Liver (tissue), 3 donors: ENCODE results near the gene TMTC1.

ENCODE experiments used
- GABPA ChIP-seq, 2 donors: IDR thresholded peaks in 1 of 2; conservative IDR thresholded peaks in 1 of 2; 2 replicates each; pipeline ENCODE4 v1.6.1; 2016; ENCODE audit warnings: antibody characterized with exemption in 2 of 2, mild to moderate bottlenecking in 1 of 2, moderate library complexity in 1 of 2
- MAX ChIP-seq: IDR thresholded peaks from 2 replicates; pipeline ENCODE4 v1.6.1; 2016; ENCODE audit warnings: antibody characterized with exemption
- TF ChIP-seq, protein P1 (sequence below): fragments of 150-350 bp; IDR thresholded peaks from 2 replicates; pipeline ENCODE4 v1.5.1; 2017; ENCODE audit warnings: improper control_type of control experiment, low read depth, low read length; ENCODE audit not compliant: missing input control
- donor health status: healthy.
- donor health status: healthy.

- TF ChIP-seq, protein P1, sequence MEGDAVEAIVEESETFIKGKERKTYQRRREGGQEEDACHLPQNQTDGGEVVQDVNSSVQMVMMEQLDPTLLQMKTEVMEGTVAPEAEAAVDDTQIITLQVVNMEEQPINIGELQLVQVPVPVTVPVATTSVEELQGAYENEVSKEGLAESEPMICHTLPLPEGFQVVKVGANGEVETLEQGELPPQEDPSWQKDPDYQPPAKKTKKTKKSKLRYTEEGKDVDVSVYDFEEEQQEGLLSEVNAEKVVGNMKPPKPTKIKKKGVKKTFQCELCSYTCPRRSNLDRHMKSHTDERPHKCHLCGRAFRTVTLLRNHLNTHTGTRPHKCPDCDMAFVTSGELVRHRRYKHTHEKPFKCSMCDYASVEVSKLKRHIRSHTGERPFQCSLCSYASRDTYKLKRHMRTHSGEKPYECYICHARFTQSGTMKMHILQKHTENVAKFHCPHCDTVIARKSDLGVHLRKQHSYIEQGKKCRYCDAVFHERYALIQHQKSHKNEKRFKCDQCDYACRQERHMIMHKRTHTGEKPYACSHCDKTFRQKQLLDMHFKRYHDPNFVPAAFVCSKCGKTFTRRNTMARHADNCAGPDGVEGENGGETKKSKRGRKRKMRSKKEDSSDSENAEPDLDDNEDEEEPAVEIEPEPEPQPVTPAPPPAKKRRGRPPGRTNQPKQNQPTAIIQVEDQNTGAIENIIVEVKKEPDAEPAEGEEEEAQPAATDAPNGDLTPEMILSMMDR = no peak
- TF ChIP-seq MAX = no peak
- TF ChIP-seq GABPA (IDR thresholded peaks at IDR 0.05 in 1 of 2, conservative IDR thresholded peaks at IDR 0.05 in 1 of 2) = no peak
These were observed 133.4 kb downstream of the TMTC1 start for GRCh38 chr12:29650371-29650770.
